Activated CD8-positive, alpha-beta T cell treated with anti-CD3 and anti-CD28 coated beads for 36 hours (primary cell): ENCODE measurements around the gene CREBBP. TPM values are rescaled to one million over a fixed set of nuclear protein-coding genes. Genes with fewer than 3 reads are reported as not detected.

ENCODE experiments used
- ATAC-seq: fragments of 200-7000 bp; cut with Tn5 transposase; one replicate; pipeline ENCODE4 v1.10.0; 2021; ENCODE audit warnings: mild to moderate bottlenecking, moderate library complexity
- CTCF ChIA-PET: fragments of 350-600 bp; sonication (Branson Sonifier 250); formaldehyde crosslinking; loops from one replicate; lab custom pipeline; 2021; ENCODE audit warnings: antibody characterized with exemption; lab: Charles Lee
- POLR2A ChIA-PET: fragments of 350-600 bp; sonication (Branson Sonifier 250); formaldehyde crosslinking; loops from one replicate; lab custom pipeline; 2021; ENCODE audit warnings: antibody characterized with exemption; lab: Charles Lee
- DNase-seq: peaks from one replicate; pipeline ENCODE4 v3.0.0-alpha.2; 2020
- H3K27ac Mint-ChIP-seq: one replicate; pipeline ENCODE4 v1.8.0; 2021; ENCODE audit warnings: mild to moderate bottlenecking, mixed read lengths
- H3K27me3 Mint-ChIP-seq: one replicate; pipeline ENCODE4 v1.8.0; 2021; ENCODE audit warnings: mixed read lengths
- H3K36me3 Mint-ChIP-seq: one replicate; pipeline ENCODE4 v1.8.0; 2021; ENCODE audit warnings: low read depth, mixed read lengths
- H3K4me1 Mint-ChIP-seq: one replicate; pipeline ENCODE4 v1.8.0; 2021; ENCODE audit warnings: low read depth, mixed read lengths
- H3K4me3 Mint-ChIP-seq: one replicate; pipeline ENCODE4 v1.8.0; 2021; ENCODE audit warnings: mild to moderate bottlenecking, moderate library complexity, mixed read lengths
- H3K9me3 Mint-ChIP-seq: one replicate; pipeline ENCODE4 v1.8.0; 2021; ENCODE audit warnings: mixed read lengths
- intact Hi-C: fragments of 100-400 bp; cut with micrococcal nuclease; formaldehyde crosslinking; loops from one replicate; pipeline ENCODE4 v1.10.0; 2022
- total RNA-seq, 2 experiments: library from RNA; stranded (reverse); gene quantifications; one replicate each; pipeline ENCODE4 v1.2.3, GENCODE V29; 2021
- TF ChIP-seq, protein P1 (sequence below): fragments of 200-600 bp; IDR thresholded peaks from one replicate; pipeline ENCODE4 v1.8.0; 2022; ENCODE audit warnings: antibody characterized with exemption, mild to moderate bottlenecking

Gene CREBBP
- total RNA-seq, 2 experiments from 2014 or later: 27.9 to 33.5 TPM

- no peaks in the 10 kb centered on the region for H3K27me3 Mint-ChIP-seq
- CTCF ChIA-PET: interaction anchor here (0.9 to 3.0 kb wide), 3 partner anchors 11 to 97 kb away, joined by 3 to 11 read pairs (median 4); no protein-coding TSS in a partner anchor
- DNase-seq (no peak), ATAC-seq (no peak)
- peaks cover 69% of the 10 kb centered on the region for H3K4me1 Mint-ChIP-seq
- H3K4me3 Mint-ChIP-seq: no peak overlapping the region
- TF ChIP-seq, protein P1, sequence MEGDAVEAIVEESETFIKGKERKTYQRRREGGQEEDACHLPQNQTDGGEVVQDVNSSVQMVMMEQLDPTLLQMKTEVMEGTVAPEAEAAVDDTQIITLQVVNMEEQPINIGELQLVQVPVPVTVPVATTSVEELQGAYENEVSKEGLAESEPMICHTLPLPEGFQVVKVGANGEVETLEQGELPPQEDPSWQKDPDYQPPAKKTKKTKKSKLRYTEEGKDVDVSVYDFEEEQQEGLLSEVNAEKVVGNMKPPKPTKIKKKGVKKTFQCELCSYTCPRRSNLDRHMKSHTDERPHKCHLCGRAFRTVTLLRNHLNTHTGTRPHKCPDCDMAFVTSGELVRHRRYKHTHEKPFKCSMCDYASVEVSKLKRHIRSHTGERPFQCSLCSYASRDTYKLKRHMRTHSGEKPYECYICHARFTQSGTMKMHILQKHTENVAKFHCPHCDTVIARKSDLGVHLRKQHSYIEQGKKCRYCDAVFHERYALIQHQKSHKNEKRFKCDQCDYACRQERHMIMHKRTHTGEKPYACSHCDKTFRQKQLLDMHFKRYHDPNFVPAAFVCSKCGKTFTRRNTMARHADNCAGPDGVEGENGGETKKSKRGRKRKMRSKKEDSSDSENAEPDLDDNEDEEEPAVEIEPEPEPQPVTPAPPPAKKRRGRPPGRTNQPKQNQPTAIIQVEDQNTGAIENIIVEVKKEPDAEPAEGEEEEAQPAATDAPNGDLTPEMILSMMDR: no peak
- intact Hi-C loops: loop anchor here (10.0 kb wide), 1 partner anchor 182 kb away; no protein-coding TSS in a partner anchor
- POLR2A ChIA-PET: interaction anchor here (1.3 to 1.8 kb wide), 3 partner anchors 9 to 17 kb away, joined by 4 to 7 read pairs (median 5); no protein-coding TSS in a partner anchor
- H3K27ac Mint-ChIP-seq: no peak overlapping the region
- no peaks in the 10 kb centered on the region for H3K9me3 Mint-ChIP-seq
- H3K36me3 Mint-ChIP-seq: peaks cover 29% of the 10 kb centered on the region
Measured at GRCh38 chr16:3876695-3877094, 3.8 kb downstream of the CREBBP start.

DNA sequence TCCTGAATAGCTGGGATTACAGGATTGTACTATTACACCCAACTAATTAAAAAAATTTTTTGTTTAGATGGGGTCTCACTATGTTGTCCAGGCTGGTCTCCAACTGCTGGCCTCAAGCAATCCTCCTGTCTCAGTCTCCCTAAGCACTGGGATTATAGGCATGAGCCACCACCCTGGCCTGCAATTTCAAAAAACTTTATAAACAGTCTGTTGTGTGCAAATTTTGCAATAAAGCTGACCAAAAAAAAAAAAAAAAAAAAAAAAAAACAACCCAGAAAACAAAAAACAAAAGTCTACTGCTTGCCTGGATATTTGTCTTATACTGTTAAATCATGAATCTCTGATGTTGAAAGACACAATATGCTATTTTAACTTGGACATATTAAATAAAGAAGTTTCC, 4.4 kb downstream of the CREBBP start:
- Mint-ChIP-seq H3K4me1 (peaks cover 72% of the 10 kb centered on the region), H3K36me3 (peaks cover 29% of the 10 kb centered on the region), H3K4me3 (no peak overlapping the region), H3K9me3 (no peaks in the 10 kb centered on the region), H3K27ac (no peak overlapping the region), H3K27me3 (no peaks in the 10 kb centered on the region)
- ATAC-seq (no peak), DNase-seq (no peak)
- POLR2A ChIA-PET: interaction anchor here (1.3 to 1.8 kb wide), 3 partner anchors 8 to 16 kb away, joined by 4 to 7 read pairs (median 5); no protein-coding TSS in a partner anchor
- TF ChIP-seq, protein P1: no peak
- intact Hi-C loops: loop anchor here (10.0 kb wide), 1 partner anchor 181 kb away; no protein-coding TSS in a partner anchor
- CTCF ChIA-PET: interaction anchor here (1.0 to 1.2 kb wide), 2 partner anchors 10 to 378 kb away, joined by 3 to 4 read pairs; no protein-coding TSS in a partner anchor

GRCh38 chr16:3874794-3875692, 5.5 kb downstream of the CREBBP start:
- Mint-ChIP-seq H3K27ac (peak overlapping the region; percentile 14), H3K4me1 (peaks cover 83% of the 10 kb centered on the region), H3K9me3 (no peaks in the 10 kb centered on the region), H3K27me3 (no peaks in the 10 kb centered on the region), H3K36me3 (peaks cover 29% of the 10 kb centered on the region), H3K4me3 (no peak overlapping the region)
- TF ChIP-seq, protein P1: no peak
- ATAC-seq (no peak), DNase-seq (no peak)
- intact Hi-C loops: loop anchor here (10.0 kb wide), 1 partner anchor 180 kb away; no protein-coding TSS in a partner anchor
- ChIA-PET POLR2A (interaction anchor here (0.6 to 1.8 kb wide), 6 partner anchors 12 to 597 kb away, joined by 3 to 5 read pairs (median 4); no protein-coding TSS in a partner anchor), CTCF (interaction anchor here (1.0 to 1.6 kb wide), 3 partner anchors 94 to 379 kb away, joined by 3 read pairs; no protein-coding TSS in a partner anchor)

GRCh38 chr16:3874242-3874641, 6.3 kb downstream of the CREBBP start:
- peaks cover 28% of the 10 kb centered on the region for H3K36me3 Mint-ChIP-seq
- no peak for ATAC-seq
- H3K27me3 Mint-ChIP-seq: no peaks in the 10 kb centered on the region
- CTCF ChIA-PET: interaction anchor here (1.6 kb wide), 1 partner anchor 184 kb away, joined by 3 read pairs; no protein-coding TSS in a partner anchor
- DNase-seq: no peak
- no peaks in the 10 kb centered on the region for H3K9me3 Mint-ChIP-seq
- H3K4me1 Mint-ChIP-seq: peaks cover 91% of the 10 kb centered on the region
- H3K4me3 Mint-ChIP-seq: no peak overlapping the region
- TF ChIP-seq, protein P1: no peak
- intact Hi-C loops: loop anchor here (10.0 kb wide), 1 partner anchor 179 kb away; no protein-coding TSS in a partner anchor
- no peak overlapping the region for H3K27ac Mint-ChIP-seq
- POLR2A ChIA-PET: interaction anchor here (0.6 to 1.0 kb wide), 4 partner anchors 10 to 38 kb away, joined by 3 to 4 read pairs (median 4); no protein-coding TSS in a partner anchor
